Left lung (tissue), 10 donors: ENCODE data around the gene RICTOR. TPM values are rescaled to one million over a fixed set of nuclear protein-coding genes. Genes with fewer than 3 reads are reported as not detected.
"Not testable (repeated sequence)": the region's sequence is repeated elsewhere in the genome, so short reads cannot be mapped to it uniquely, and the experiment has no call there.

Source experiments
- ATAC-seq: fragments of 200-7000 bp; cut with Tn5 transposase; one replicate; pipeline ENCODE4 v1.9.1; 2020; ENCODE audit warnings: moderate library complexity
- DNase-seq, 4 donors: peaks; one replicate each; pipeline ENCODE4 v3.0.0-alpha.2; 2013 to 2020
- H3K27ac ChIP-seq, 2 donors: fragments of 200-600 bp; sonication (generic) in 1 of 2; one replicate each; pipeline versions ENCODE4 v1.5.0 to v1.8.0; 2020 to 2021
- H3K27me3 ChIP-seq, 2 donors: fragments of 200-600 bp; sonication (generic) in 1 of 2; one replicate each; pipeline versions ENCODE4 v1.5.0 to v1.8.0; 2020 to 2021
- H3K36me3 ChIP-seq, 2 donors: fragments of 200-600 bp; sonication (generic) in 1 of 2; one replicate each; pipeline versions ENCODE4 v1.5.0 to v1.8.0; 2020 to 2021
- H3K4me1 ChIP-seq, 2 donors: fragments of 200-600 bp; one replicate each; pipeline ENCODE4 v1.8.0; 2021
- H3K4me3 ChIP-seq, 2 donors: fragments of 200-600 bp; sonication (generic) in 1 of 2; one replicate each; pipeline versions ENCODE4 v1.5.0 to v1.8.0; 2020 to 2021; ENCODE audit warnings: mild to moderate bottlenecking in 1 of 2
- H3K9me3 ChIP-seq, 2 donors: fragments of 200-600 bp; sonication (generic) in 1 of 2; one replicate each; pipeline versions ENCODE4 v1.5.0 to v1.8.0; 2020 to 2021
- intact Hi-C, 2 donors: fragments of 100-400 bp; cut with DNase I; formaldehyde crosslinking; loops; one replicate each; pipeline versions ENCODE4 v1.11.2 to v1.14.2; 2022
- polyA plus RNA-seq, 6 donors: library from polyadenylated mRNA; unstranded; fragments of 120-200 nt; gene quantifications; one replicate each; pipeline ENCODE4 v1.2.1, GENCODE V29; 2013; ENCODE audit not compliant: insufficient read length in 6 of 6
- total RNA-seq, 2 donors: library from RNA; stranded (reverse); fragmentation: NEBNext Ultra II Directional; extraction: Animal tissue kit (Norgen Biotek cat#: 25700); gene quantifications; one replicate each; pipeline ENCODE4 v1.2.1, GENCODE V29; 2021
- TF ChIP-seq, protein P1 (sequence below), 2 donors: fragments of 200-600 bp; sonication (generic) in 1 of 2; IDR thresholded peaks; one replicate each; pipeline versions ENCODE4 v1.5.0 to v1.8.0; 2021; ENCODE audit warnings: antibody characterized with exemption in 2 of 2
- donor health status: DM: no; HTN: yes; CAD: no.
- donor health status: DM: no; HTN: no; CAD: no.

RICTOR gene
- total and polyA plus RNA-seq, 8 donors = 28.2 to 37.5 (median 31.9) TPM

DNA sequence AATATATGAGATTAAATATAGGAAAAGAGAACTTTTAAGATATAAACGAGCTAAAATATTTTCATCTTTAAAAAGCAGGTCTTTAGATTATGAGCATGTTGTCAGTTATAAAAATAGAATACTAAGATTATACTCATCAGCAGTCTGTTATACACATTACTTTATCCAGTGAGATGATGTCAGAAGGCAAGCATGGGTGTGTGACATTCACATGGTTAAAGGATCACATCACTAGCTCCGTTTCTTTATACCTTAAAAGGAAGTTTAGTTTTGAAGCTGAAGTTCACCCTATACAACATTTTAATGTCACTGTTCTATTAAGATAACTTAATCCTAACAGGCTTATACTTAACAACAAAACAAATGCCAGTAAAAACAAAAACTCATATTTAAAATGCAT lies 59.6 kb downstream of the RICTOR start:
- no peak for ATAC-seq
- H3K27me3 ChIP-seq = no peaks in the 10 kb centered on the region
- no peak overlapping the region for H3K27ac ChIP-seq
- no peak for DNase-seq
- no peak overlapping the region for H3K4me3 ChIP-seq
- peaks cover 0 to 15% of the 10 kb centered on the region in 2 donors for H3K4me1 ChIP-seq
- TF ChIP-seq, protein P1, sequence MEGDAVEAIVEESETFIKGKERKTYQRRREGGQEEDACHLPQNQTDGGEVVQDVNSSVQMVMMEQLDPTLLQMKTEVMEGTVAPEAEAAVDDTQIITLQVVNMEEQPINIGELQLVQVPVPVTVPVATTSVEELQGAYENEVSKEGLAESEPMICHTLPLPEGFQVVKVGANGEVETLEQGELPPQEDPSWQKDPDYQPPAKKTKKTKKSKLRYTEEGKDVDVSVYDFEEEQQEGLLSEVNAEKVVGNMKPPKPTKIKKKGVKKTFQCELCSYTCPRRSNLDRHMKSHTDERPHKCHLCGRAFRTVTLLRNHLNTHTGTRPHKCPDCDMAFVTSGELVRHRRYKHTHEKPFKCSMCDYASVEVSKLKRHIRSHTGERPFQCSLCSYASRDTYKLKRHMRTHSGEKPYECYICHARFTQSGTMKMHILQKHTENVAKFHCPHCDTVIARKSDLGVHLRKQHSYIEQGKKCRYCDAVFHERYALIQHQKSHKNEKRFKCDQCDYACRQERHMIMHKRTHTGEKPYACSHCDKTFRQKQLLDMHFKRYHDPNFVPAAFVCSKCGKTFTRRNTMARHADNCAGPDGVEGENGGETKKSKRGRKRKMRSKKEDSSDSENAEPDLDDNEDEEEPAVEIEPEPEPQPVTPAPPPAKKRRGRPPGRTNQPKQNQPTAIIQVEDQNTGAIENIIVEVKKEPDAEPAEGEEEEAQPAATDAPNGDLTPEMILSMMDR (IDR thresholded peaks at IDR 0.05) = no peak
- H3K36me3 ChIP-seq = peaks cover 0 to 31% of the 10 kb centered on the region in 2 donors
- intact Hi-C loops = no loop called here
- peaks cover 0 to 25% of the 10 kb centered on the region in 2 donors for H3K9me3 ChIP-seq

- Histone ChIP-seq H3K9me3 (peaks cover 0 to 25% of the 10 kb centered on the region in 2 donors), H3K27ac (no peak overlapping the region), H3K36me3 (peaks cover 0 to 25% of the 10 kb centered on the region in 2 donors), H3K4me3 (no peak overlapping the region), H3K27me3 (no peaks in the 10 kb centered on the region), H3K4me1 (peaks cover 0 to 15% of the 10 kb centered on the region in 2 donors)
- TF ChIP-seq, protein P1 (IDR thresholded peaks at IDR 0.05) = no peak
- DNase-seq (no peak), ATAC-seq (no peak)
- intact Hi-C loops = no loop called here
Observed at GRCh38 chr5:39013938-39014337, 60.3 kb downstream of the RICTOR start.

- intact Hi-C loops, ATAC-seq: not testable (repeated sequence)
Observed at GRCh38 chr5:39010958-39011357, 63.2 kb downstream of the RICTOR start.

DNA sequence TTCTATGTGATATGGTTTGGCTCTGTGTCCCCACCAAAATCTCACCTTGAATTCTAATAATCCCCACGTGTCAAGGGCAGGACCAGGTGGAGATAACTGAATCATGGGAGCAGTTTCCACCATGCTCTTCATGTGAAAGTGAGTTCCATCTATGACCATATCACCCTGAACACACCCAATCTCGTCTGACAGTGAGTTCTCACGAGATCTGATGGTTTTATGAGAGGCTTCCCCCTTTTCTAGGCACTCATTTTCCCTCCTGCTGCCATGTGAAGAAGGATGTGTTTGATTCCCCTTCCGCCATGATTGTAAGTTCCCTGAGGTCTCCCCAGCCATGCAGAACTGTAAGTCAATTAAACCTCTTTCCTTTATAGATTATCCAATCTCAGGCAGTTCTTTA lies 64.2 kb downstream of the RICTOR start:
- peaks cover 0 to 20% of the 10 kb centered on the region in 2 donors for H3K36me3 ChIP-seq
- ATAC-seq (no peak), DNase-seq (no peak)
- H3K27me3 ChIP-seq = no peaks in the 10 kb centered on the region
- peaks cover 0 to 3% of the 10 kb centered on the region in 2 donors for H3K4me1 ChIP-seq
- H3K9me3 ChIP-seq = peaks cover 0 to 25% of the 10 kb centered on the region in 2 donors
- no peak overlapping the region for H3K4me3 ChIP-seq
- no peak overlapping the region for H3K27ac ChIP-seq
- TF ChIP-seq, protein P1 (IDR thresholded peaks at IDR 0.05) = no peak
- intact Hi-C loops = no loop called here

More at GRCh38 chr5:39010958-39011357, 63.2 kb downstream of the RICTOR start:
- peaks cover 0 to 25% of the 10 kb centered on the region in 2 donors for H3K9me3 ChIP-seq
- DNase-seq, H3K4me1 ChIP-seq, H3K27me3 ChIP-seq, H3K27ac ChIP-seq, H3K4me3 ChIP-seq: not testable (repeated sequence)
- peaks cover 0 to 20% of the 10 kb centered on the region in 2 donors for H3K36me3 ChIP-seq

GRCh38 chr5:39009280-39009679 lies 64.9 kb downstream of the RICTOR start:
- peaks cover 0 to 20% of the 10 kb centered on the region in 2 donors for H3K36me3 ChIP-seq
- ATAC-seq (no peak), DNase-seq (no peak)
- H3K27me3 ChIP-seq = no peaks in the 10 kb centered on the region
- intact Hi-C loops = no loop called here
- TF ChIP-seq, protein P1 (IDR thresholded peaks at IDR 0.05) = no peak
- no peak overlapping the region for H3K27ac ChIP-seq
- H3K4me1 ChIP-seq = peaks cover 0 to 3% of the 10 kb centered on the region in 2 donors
- H3K4me3 ChIP-seq = no peak overlapping the region
- H3K9me3 ChIP-seq = peaks cover 0 to 25% of the 10 kb centered on the region in 2 donors

DNA sequence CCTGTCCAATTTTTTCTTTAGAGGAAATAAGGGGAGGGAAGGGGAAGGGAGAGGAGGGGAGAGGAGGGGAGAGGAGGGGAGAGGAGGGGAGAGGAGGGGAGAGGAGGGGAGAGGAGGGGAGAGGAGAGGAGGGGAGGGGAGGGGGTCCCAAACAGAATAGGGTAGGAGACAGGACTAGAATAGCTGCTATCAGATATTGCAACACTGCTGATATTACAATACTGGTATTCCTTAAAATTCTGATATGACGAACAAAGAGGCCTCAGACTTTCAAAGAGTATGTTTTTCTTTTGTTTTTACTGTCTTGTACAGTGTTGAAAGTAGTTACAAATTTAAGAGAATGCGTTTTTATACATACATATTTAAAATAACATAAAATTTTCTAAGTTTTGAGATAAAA lies 67.5 kb downstream of the RICTOR start:
- H3K4me1 ChIP-seq = peaks cover 0 to 3% of the 10 kb centered on the region in 2 donors
- H3K27ac ChIP-seq = no peak overlapping the region
- intact Hi-C loops = no loop called here

More for the DNA sequence above, 67.5 kb downstream of the RICTOR start:
- H3K9me3 ChIP-seq = peaks cover 0 to 12% of the 10 kb centered on the region in 2 donors
- ATAC-seq = no peak
- no peak overlapping the region for H3K4me3 ChIP-seq
- TF ChIP-seq, protein P1 (IDR thresholded peaks at IDR 0.05) = no peak
- H3K27me3 ChIP-seq = no peaks in the 10 kb centered on the region
- peaks cover 0 to 17% of the 10 kb centered on the region in 2 donors for H3K36me3 ChIP-seq
- no peak for DNase-seq
